Activated gamma-delta T cell treated with anti-CD3 and anti-CD28 coated beads, Interleukin-2, amount 50 U/mL, for 16 hours (primary cell): ENCODE data around the gene KLHDC10.
"Not testable (repeated sequence)": the region's sequence is repeated elsewhere in the genome, so short reads cannot be mapped to it uniquely, and the experiment has no call there.

Experiments used
- DNase-seq: peaks from one replicate; pipeline ENCODE4 v3.0.0-alpha.2; 2020; ENCODE audit warnings: low read depth

Gene KLHDC10

GRCh38 chr7:130079846-130080394, 9.6 kb downstream of the KLHDC10 start:
- no peak for DNase-seq

GRCh38 chr7:130083497-130083896, 13.2 kb downstream of the KLHDC10 start:
- DNase-seq: not testable (repeated sequence)

GRCh38 chr7:130084037-130084875, 13.9 kb downstream of the KLHDC10 start:
- DNase-seq: no peak

GRCh38 chr7:130085235-130085634, 14.9 kb downstream of the KLHDC10 start:
- not testable (repeated sequence) for DNase-seq

GRCh38 chr7:130086938-130087337, 16.6 kb downstream of the KLHDC10 start:
- no peak for DNase-seq

- DNase-seq: no peak
These were observed 17.0 kb downstream of the KLHDC10 start for GRCh38 chr7:130087364-130087763.

GRCh38 chr7:130090745-130091532, 20.6 kb downstream of the KLHDC10 start:
- DNase-seq: no peak

- no peak for DNase-seq
These were observed 21.7 kb downstream of the KLHDC10 start for GRCh38 chr7:130091999-130092398.

- no peak for DNase-seq
These were observed 22.3 kb downstream of the KLHDC10 start for GRCh38 chr7:130092598-130092997.

GRCh38 chr7:130095812-130096211, 25.5 kb downstream of the KLHDC10 start:
- no peak for DNase-seq

GRCh38 chr7:130096243-130096827, 26.0 kb downstream of the KLHDC10 start:
- DNase-seq: no peak

GRCh38 chr7:130099331-130099730, 29.0 kb downstream of the KLHDC10 start:
- DNase-seq: no peak

GRCh38 chr7:130102588-130102987, 32.3 kb downstream of the KLHDC10 start:
- DNase-seq: no peak

- no peak for DNase-seq
These were observed 37.8 kb downstream of the KLHDC10 start for GRCh38 chr7:130107949-130108674.

GRCh38 chr7:130108809-130109208, 38.5 kb downstream of the KLHDC10 start:
- no peak for DNase-seq

- no peak for DNase-seq
These were observed 41.8 kb downstream of the KLHDC10 start for GRCh38 chr7:130112093-130112492.

- no peak for DNase-seq
These were observed 42.5 kb downstream of the KLHDC10 start for GRCh38 chr7:130112662-130113425.

- not testable (repeated sequence) for DNase-seq
These were observed 43.1 kb downstream of the KLHDC10 start for GRCh38 chr7:130113426-130113805.

- no peak for DNase-seq
These were observed 43.6 kb downstream of the KLHDC10 start for GRCh38 chr7:130113887-130114286.

- no peak for DNase-seq
These were observed 44.0 kb downstream of the KLHDC10 start for GRCh38 chr7:130114374-130114773.

GRCh38 chr7:130114776-130115175, 44.4 kb downstream of the KLHDC10 start:
- no peak for DNase-seq
